HCT116 (cell line): ENCODE data around the gene CCDC197.

Source experiments
- CBX3 ChIP-seq: IDR thresholded peaks from 2 replicates; pipeline ENCODE4 v1.6.1; 2012; ENCODE audit warnings: low read depth
- CEBPB ChIP-seq: IDR thresholded peaks from 2 replicates; pipeline ENCODE4 v1.6.1; 2012; ENCODE audit warnings: low read depth
- CTCF ChIP-seq, 3 experiments: fragments of 200-600 bp in 1 of 3; sonication (generic) in 1 of 3; IDR thresholded peaks in 2 of 3; conservative IDR thresholded peaks in 1 of 3; 2 replicates each; pipeline ENCODE4 v1.5.1; 2012 to 2017; ENCODE audit warnings: low read depth in 2 of 3, low read length in 2 of 3, antibody characterized with exemption in 1 of 3, borderline replicate concordance in 1 of 3, control low read depth in 1 of 3, mild to moderate bottlenecking in 1 of 3, mixed read lengths in 1 of 3, mixed run types in 1 of 3, moderate library complexity in 1 of 3; ENCODE audit not compliant: insufficient read depth in 1 of 3
- EZH2 ChIP-seq: fragments of 200-600 bp; sonication (generic); IDR thresholded peaks from 2 replicates; pipeline ENCODE4 v1.6.1; 2017; ENCODE audit warnings: antibody characterized with exemption, mixed run types
- POLR2AphosphoS5 ChIP-seq: IDR thresholded peaks from 2 replicates; pipeline ENCODE4 v1.6.1; 2011; ENCODE audit warnings: mild to moderate bottlenecking, low read depth, low read length, moderate library complexity
- RAD21 ChIP-seq: IDR thresholded peaks from 2 replicates; pipeline ENCODE4 v1.6.1; 2012; ENCODE audit warnings: low read depth, mild to moderate bottlenecking
- TCF7L2 ChIP-seq: IDR thresholded peaks from 2 replicates; pipeline ENCODE4 v1.7.0; 2011; ENCODE audit warnings: borderline replicate concordance, inconsistent platforms; ENCODE audit not compliant: insufficient read depth, insufficient read length; ENCODE audit errors: extremely low read depth
- YY1 ChIP-seq: IDR thresholded peaks from 2 replicates; pipeline ENCODE4 v1.6.1; 2011; ENCODE audit warnings: low read length, low read depth, moderate library complexity, mild to moderate bottlenecking; ENCODE audit not compliant: insufficient replicate concordance; ENCODE audit errors: extremely low read depth

GRCh38 chr14:94044476-94045091 lies 47.5 kb downstream of the CCDC197 start:
- no peak for TF ChIP-seq RAD21
- TF ChIP-seq CTCF (IDR thresholded peaks at IDR 0.05 in 2 of 3, conservative IDR thresholded peaks at IDR 0.05 in 1 of 3; ENCODE audit: borderline replicate concordance in 1 of 3, insufficient read depth in 1 of 3, low read depth in 2 of 3, low read length in 2 of 3): no peak
- TF ChIP-seq POLR2AphosphoS5: no peak
- TF ChIP-seq CBX3: no peak
- TF ChIP-seq EZH2: no peak
- no peak for TF ChIP-seq TCF7L2
- TF ChIP-seq CEBPB: no peak
- no peak for TF ChIP-seq YY1
